Measurements from ENCODE around the gene HGFAC.

Gene HGFAC

GRCh38 chr4:3415471-3416141 is 26.2 kb upstream of the HGFAC start:
- no peak for TF ChIP-seq POLR2A (IDR thresholded peaks at IDR 0.05; ENCODE audit: low read depth, low read length)
- DNase-seq (ENCODE audit: insufficient read length, low spot score) (no peak), FAIRE-seq (no peak)

GRCh38 chr4:3416270-3416669 is 25.5 kb upstream of the HGFAC start:
- no peak for TF ChIP-seq POLR2A (IDR thresholded peaks at IDR 0.05; ENCODE audit: low read depth, low read length)
- no peak for FAIRE-seq
- no peak for DNase-seq (ENCODE audit: insufficient read length, low spot score)

GRCh38 chr4:3416821-3417221 is 24.9 kb upstream of the HGFAC start:
- no peak for FAIRE-seq
- DNase-seq (ENCODE audit: insufficient read length, low spot score) = no peak
- TF ChIP-seq POLR2A (IDR thresholded peaks at IDR 0.05; ENCODE audit: low read depth, low read length) = no peak

- FAIRE-seq (no peak), DNase-seq (ENCODE audit: insufficient read length, low spot score) (no peak)
Measured at GRCh38 chr4:3417448-3417847, 24.3 kb upstream of the HGFAC start.

GRCh38 chr4:3418029-3418762 is 23.6 kb upstream of the HGFAC start:
- FAIRE-seq (no peak), DNase-seq (ENCODE audit: insufficient read length, low spot score) (no peak)
- TF ChIP-seq POLR2A (IDR thresholded peaks at IDR 0.05; ENCODE audit: low read depth, low read length) = no peak

More at GRCh38 chr4:3417448-3417847, 24.3 kb upstream of the HGFAC start:
- TF ChIP-seq POLR2A (IDR thresholded peaks at IDR 0.05; ENCODE audit: low read depth, low read length) = no peak

GRCh38 chr4:3419836-3420605 is 21.7 kb upstream of the HGFAC start:
- FAIRE-seq (no peak), DNase-seq (ENCODE audit: insufficient read length, low spot score) (no peak)
- TF ChIP-seq POLR2A (IDR thresholded peaks at IDR 0.05; ENCODE audit: low read depth, low read length) = no peak

GRCh38 chr4:3420606-3420955 is 21.2 kb upstream of the HGFAC start:
- TF ChIP-seq POLR2A (IDR thresholded peaks at IDR 0.05; ENCODE audit: low read depth, low read length) = no peak
- FAIRE-seq (no peak), DNase-seq (ENCODE audit: insufficient read length, low spot score) (no peak)

- DNase-seq (ENCODE audit: insufficient read length, low spot score) (no peak), FAIRE-seq (no peak)
- no peak for TF ChIP-seq POLR2A (IDR thresholded peaks at IDR 0.05; ENCODE audit: low read depth, low read length)
Measured at GRCh38 chr4:3420956-3421355, 20.8 kb upstream of the HGFAC start.

- TF ChIP-seq POLR2A (IDR thresholded peaks at IDR 0.05; ENCODE audit: low read depth, low read length) = no peak
- no peak for FAIRE-seq
- DNase-seq (ENCODE audit: insufficient read length, low spot score) = no peak
Measured at GRCh38 chr4:3421470-3421869, 20.3 kb upstream of the HGFAC start.

- TF ChIP-seq POLR2A (IDR thresholded peaks at IDR 0.05; ENCODE audit: low read depth, low read length) = no peak
- no peak for DNase-seq (ENCODE audit: insufficient read length, low spot score)
- FAIRE-seq = no peak
Measured at GRCh38 chr4:3422241-3422801, 19.4 kb upstream of the HGFAC start.

- DNase-seq (ENCODE audit: insufficient read length, low spot score) (no peak), FAIRE-seq (no peak)
- no peak for TF ChIP-seq POLR2A (IDR thresholded peaks at IDR 0.05; ENCODE audit: low read depth, low read length)
Measured at GRCh38 chr4:3422808-3423297, 18.9 kb upstream of the HGFAC start.

- DNase-seq (ENCODE audit: insufficient read length, low spot score) = no peak
- no peak for FAIRE-seq
- TF ChIP-seq POLR2A (IDR thresholded peaks at IDR 0.05; ENCODE audit: low read depth, low read length) = no peak
Measured at GRCh38 chr4:3423406-3423805, 18.4 kb upstream of the HGFAC start.

GRCh38 chr4:3423952-3424351 is 17.8 kb upstream of the HGFAC start:
- FAIRE-seq = no peak
- DNase-seq (ENCODE audit: insufficient read length, low spot score) = no peak
- TF ChIP-seq POLR2A (IDR thresholded peaks at IDR 0.05; ENCODE audit: low read depth, low read length) = no peak

GRCh38 chr4:3424522-3425095 is 17.2 kb upstream of the HGFAC start:
- TF ChIP-seq POLR2A (IDR thresholded peaks at IDR 0.05; ENCODE audit: low read depth, low read length) = no peak
- DNase-seq (ENCODE audit: insufficient read length, low spot score) (no peak), FAIRE-seq (no peak)

Data from H54 (cell line).